K562 (cell line): ENCODE measurements around the gene CCT5. TPM values are rescaled to one million over a fixed set of nuclear protein-coding genes. Genes with fewer than 3 reads are reported as not detected.

ENCODE experiments used
- ATAC-seq: fragments of 200-7000 bp; cut with Tn5 transposase; 3 replicates; pipeline ENCODE4 v1.9.1; 2020; ENCODE audit warnings: moderate library complexity
- BruUV-seq: library from RNA; stranded (reverse); fragments of 400-500 nt; replicated peaks from 2 replicates; lab custom pipeline; 2021; lab: Mats Ljungman, UMichigan
- CTCF ChIA-PET: fragments of 300-600 bp; formaldehyde crosslinking; extraction: SDS; loops from one replicate; lab custom pipeline; 2021; ENCODE audit warnings: low intra/inter-chr PET ratio; lab: Yijun Ruan, JAX
- POLR2A ChIA-PET: fragments of 300-600, 350-650 bp; sonication (Branson Sonifier 250); formaldehyde crosslinking; extraction: SDS; loops from one replicate; lab custom pipeline; 2021; ENCODE audit warnings: antibody characterized with exemption, inconsistent platforms; lab: Yijun Ruan, JAX
- DNase-seq, 4 experiments: peaks; one replicate each; pipeline versions ENCODE4 v3.0.0 to v3.0.0-alpha.2; 2011 to 2018; ENCODE audit warnings: low spot score in 3 of 4, mixed read lengths in 3 of 4; ENCODE audit errors: extremely low read depth in 1 of 4
- FAIRE-seq: peaks from 2 replicates; lab custom pipeline; 2011; peaks lifted over from hg19 to GRCh38; lab: Jason Lieb, UNC
- H2AFZ ChIP-seq: 2 replicates; pipeline ENCODE4 v1.6.0; 2011; ENCODE audit warnings: low read depth, low read length, control low read depth, inconsistent platforms
- H3K27ac ChIP-seq: fragments of 200-600 bp; 3 replicates; pipeline ENCODE4 v1.8.0; 2011; ENCODE audit warnings: low read depth, mild to moderate bottlenecking, control low read depth, inconsistent platforms, low read length, moderate library complexity, mixed read lengths; ENCODE audit errors: extremely low read depth
- H3K27me3 ChIP-seq, 2 experiments: fragments of 300-600 bp in 1 of 2; 2 replicates in 1 of 2; 3 replicates in 1 of 2; pipeline versions ENCODE4 v1.6.0 to v1.8.0; 2011; ENCODE audit warnings: inconsistent platforms in 2 of 2, low read length in 2 of 2, mild to moderate bottlenecking in 1 of 2, mixed read lengths in 1 of 2, moderate library complexity in 1 of 2; ENCODE audit not compliant: control insufficient read depth in 2 of 2, insufficient read depth in 2 of 2
- H3K36me3 ChIP-seq: fragments of 300-600 bp; 3 replicates; pipeline ENCODE4 v1.8.0; 2011; ENCODE audit warnings: mild to moderate bottlenecking, low read length, inconsistent platforms; ENCODE audit not compliant: control insufficient read depth, insufficient read depth
- H3K4me1 ChIP-seq, 2 experiments: fragments of 200-600 bp in 1 of 2; replicated peaks in 1 of 2; 2 replicates in 1 of 2; 3 replicates in 1 of 2; pipeline versions ENCODE4 v1.5.1 to v1.8.0; 2011; ENCODE audit warnings: inconsistent platforms in 2 of 2, low read length in 2 of 2, mild to moderate bottlenecking in 1 of 2, mixed read lengths in 1 of 2, moderate library complexity in 1 of 2; ENCODE audit not compliant: control insufficient read depth in 2 of 2, insufficient read depth in 2 of 2
- H3K4me2 ChIP-seq: 2 replicates; pipeline ENCODE4 v1.6.1; 2011; ENCODE audit warnings: low read length, control low read depth, inconsistent platforms, mixed read lengths; ENCODE audit not compliant: insufficient read depth
- H3K4me3 ChIP-seq: fragments of 200-600 bp; sonication (generic), shearing (Covaris generic); 2 replicates; pipeline ENCODE4 v1.5.1; 2016; ENCODE audit warnings: control low read depth, inconsistent platforms
- H3K79me2 ChIP-seq: fragments of 200-600 bp; 3 replicates; pipeline ENCODE4 v1.8.0; 2011; ENCODE audit warnings: low read length, inconsistent platforms; ENCODE audit not compliant: control insufficient read depth, insufficient read depth
- H3K9ac ChIP-seq, 2 experiments: 2 replicates each; pipeline versions ENCODE4 v1.6.0 to v1.6.1; 2011; ENCODE audit warnings: low read depth in 2 of 2, low read length in 2 of 2, control low read depth in 1 of 2, inconsistent platforms in 1 of 2, mild to moderate bottlenecking in 1 of 2, mixed read lengths in 1 of 2; ENCODE audit not compliant: insufficient read depth in 1 of 2
- H3K9me1 ChIP-seq: one replicate; pipeline ENCODE4 v1.6.0; 2011; ENCODE audit warnings: inconsistent platforms, mild to moderate bottlenecking, low read length, moderate library complexity; ENCODE audit not compliant: control insufficient read depth, insufficient read depth
- H3K9me3 ChIP-seq: replicated peaks from 2 replicates; pipeline ENCODE4 v1.5.1; 2011; ENCODE audit warnings: low read depth, low read length, inconsistent platforms; ENCODE audit not compliant: control insufficient read depth, insufficient read depth
- H4K20me1 ChIP-seq: replicated peaks from 2 replicates; pipeline ENCODE4 v1.6.1; 2011; ENCODE audit warnings: low read length, inconsistent platforms, mixed read lengths; ENCODE audit not compliant: control insufficient read depth, insufficient read depth
- E2F8 ChIP-seq: fragments of 450-650 bp; IDR thresholded peaks from 2 replicates; pipeline ENCODE4 v1.7.1; 2018; ENCODE audit warnings: mild to moderate bottlenecking, low read depth; ENCODE audit not compliant: partially characterized antibody
- ETV1 ChIP-seq: fragments of 450-650 bp; conservative IDR thresholded peaks from 2 replicates; pipeline ENCODE4 v1.6.1; 2016; ENCODE audit warnings: missing genetic modification characterization, control low read depth, low read depth, missing compliant biosample characterization
- FOSL1 ChIP-seq: fragments of 200-800 bp; sonication (Bioruptor generic); conservative IDR thresholded peaks from 2 replicates; pipeline ENCODE4 v1.6.1; 2016; ENCODE audit warnings: missing genetic modification characterization, missing compliant biosample characterization
- HDAC1 ChIP-seq, 2 experiments: fragments of 450-650 bp; IDR thresholded peaks; 2 replicates each; pipeline ENCODE4 v1.6.1; 2016 to 2017; ENCODE audit warnings: inconsistent platforms in 1 of 2, mild to moderate bottlenecking in 1 of 2, moderate library complexity in 1 of 2
- JUNB ChIP-seq: fragments of 450-650 bp; formaldehyde crosslinking; conservative IDR thresholded peaks from 2 replicates; pipeline ENCODE4 v1.4.0; 2020; ENCODE audit warnings: mild to moderate bottlenecking
- TCF3 ChIP-seq: sonication (generic); formaldehyde crosslinking; IDR thresholded peaks from 2 replicates; pipeline ENCODE4 v1.4.0; 2020; ENCODE audit warnings: mild to moderate bottlenecking, missing genetic modification reagents
- ZFP30 ChIP-seq: fragments of 250-450 bp; sonication (Bioruptor Pico); IDR thresholded peaks from 2 replicates; pipeline ENCODE4 v1.8.0; 2022; ENCODE audit warnings: moderate library complexity, mild to moderate bottlenecking, inconsistent platforms, borderline replicate concordance
- ZNF644 ChIP-seq: fragments of 200-800 bp; sonication (Bioruptor generic); IDR thresholded peaks from 2 replicates; pipeline ENCODE4 v1.6.1; 2016; ENCODE audit warnings: low read depth, missing genetic modification characterization, missing compliant biosample characterization
- WGBS: fragments of 100-300 bp; shearing (Covaris generic); methylation state at CpG from one replicate; pipeline ENCODE4 v1.1.6; 2016; ENCODE audit warnings: low coverage, mixed read lengths; ENCODE audit not compliant: insufficient coverage; ENCODE audit errors: missing lambda C conversion rate; 5-methylcytosine and 5-hydroxymethylcytosine counted together
- in situ Hi-C: fragments of 300-500 bp; cut with MboI; formaldehyde crosslinking; loops from 4 replicates; pipeline ENCODE4 v1.15.0; 2018; ENCODE audit warnings: inconsistent platforms, mixed read lengths
- intact Hi-C: fragments of 100-400 bp; cut with micrococcal nuclease; formaldehyde crosslinking; loops from 2 replicates; pipeline ENCODE4 v1.14.2; 2022
- polyA plus RNA-seq, 8 experiments: library from polyadenylated mRNA; depleted of rRNA in 4 of 8; stranded (reverse) in 5 of 8; unstranded in 3 of 8; fragments of >200 nt; fragmentation: Nextera tagmentation in 2 of 8; fragmentation: Illumina TruSeq in 1 of 8; extraction: Ambion mirVana in 2 of 8; extraction: Trizol in 1 of 8; gene quantifications; 2 replicates each; pipeline versions ENCODE4 v1.2.1 to v1.2.3, GENCODE V29; 2011 to 2014; ENCODE audit warnings: inconsistent platforms in 1 of 8, missing spikeins in 1 of 8
- total RNA-seq, 7 experiments: library from RNA; depleted of rRNA in 6 of 7; stranded (reverse); fragments of >200 nt in 6 of 7; fragmentation: Illumina TruSeq in 2 of 7; extraction: Trizol in 2 of 7; gene quantifications; 2 replicates each; pipeline versions ENCODE4 v1.2.1 to v1.2.3, GENCODE V29; 2011 to 2021; ENCODE audit warnings: low replicate concordance in 1 of 7
- TF ChIP-seq, protein P1 (sequence below): fragments of 250-450 bp; sonication (Bioruptor Pico); IDR thresholded peaks from 2 replicates; pipeline ENCODE4 v1.5.0; 2021; ENCODE audit warnings: mild to moderate bottlenecking, borderline replicate concordance

The CCT5 gene
- total and polyA plus RNA-seq, 9 of the 15 experiments (the other 6 are each of a cell fraction or from before 2014, with no cell fraction given): 782 to 1,606 (median 1,153) TPM

- TF ChIP-seq, protein P1, sequence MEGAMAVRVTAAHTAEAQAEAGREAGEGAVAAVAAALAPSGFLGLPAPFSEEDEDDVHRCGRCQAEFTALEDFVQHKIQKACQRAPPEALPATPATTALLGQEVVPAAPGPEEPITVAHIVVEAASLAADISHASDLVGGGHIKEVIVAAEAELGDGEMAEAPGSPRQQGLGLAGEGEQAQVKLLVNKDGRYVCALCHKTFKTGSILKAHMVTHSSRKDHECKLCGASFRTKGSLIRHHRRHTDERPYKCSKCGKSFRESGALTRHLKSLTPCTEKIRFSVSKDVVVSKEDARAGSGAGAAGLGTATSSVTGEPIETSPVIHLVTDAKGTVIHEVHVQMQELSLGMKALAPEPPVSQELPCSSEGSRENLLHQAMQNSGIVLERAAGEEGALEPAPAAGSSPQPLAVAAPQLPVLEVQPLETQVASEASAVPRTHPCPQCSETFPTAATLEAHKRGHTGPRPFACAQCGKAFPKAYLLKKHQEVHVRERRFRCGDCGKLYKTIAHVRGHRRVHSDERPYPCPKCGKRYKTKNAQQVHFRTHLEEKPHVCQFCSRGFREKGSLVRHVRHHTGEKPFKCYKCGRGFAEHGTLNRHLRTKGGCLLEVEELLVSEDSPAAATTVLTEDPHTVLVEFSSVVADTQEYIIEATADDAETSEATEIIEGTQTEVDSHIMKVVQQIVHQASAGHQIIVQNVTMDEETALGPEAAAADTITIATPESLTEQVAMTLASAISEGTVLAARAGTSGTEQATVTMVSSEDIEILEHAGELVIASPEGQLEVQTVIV (CRISPR knock-in tag): no peak
Measured at GRCh38 chr5:10308844-10309243, 58.8 kb downstream of the CCT5 start (continued).

GRCh38 chr5:10310066-10310779 lies 60.1 kb downstream of the CCT5 start:
- BruUV-seq: no TSS peak
- Histone ChIP-seq H3K9me3 (no peaks in the 10 kb centered on the region), H3K27me3 (no peaks in the 10 kb centered on the region), H3K4me3 (no peak overlapping the region), H3K27ac (peak overlapping the region; percentile 30), H2AFZ (peak overlapping the region; percentile 62), H3K4me1 (peaks cover 46 to 50% of the 10 kb centered on the region in 2 experiments), H3K4me2 (peak overlapping the region; percentile 20; the same call in 1 of the 2 replicates), H3K36me3 (peaks cover 1% of the 10 kb centered on the region; the same call in 1 of the 3 replicates), H4K20me1 (no peaks in the 10 kb centered on the region), H3K9ac (peak overlapping the region in 1 of 2 experiments; percentile 77; a peak in 2 of 4 replicates), H3K9me1 (no peaks in the 10 kb centered on the region), H3K79me2 (peaks cover 25% of the 10 kb centered on the region)
- ChIA-PET POLR2A (interaction anchor here (0.7 to 4.9 kb wide), 8 partner anchors 9 to 111 kb away, joined by 3 to 31 read pairs (median 6); partner anchors contain the start of gene MARCHF6), CTCF (interaction anchor here (1.1 kb wide), 1 partner anchor 9 kb away, joined by 3 read pairs; no protein-coding TSS in a partner anchor)
- 24% methylated on average over 8 of the region's 8 CpGs for WGBS
- intact Hi-C loops (no loop called here), in situ Hi-C loops (no loop called here)
- ATAC-seq (no peak), FAIRE-seq (peak; percentile 44), DNase-seq (peak in 3 of 4 experiments; percentile 45 to 67 (median 57))
- TF ChIP-seq FOSL1 (tag) (0 out of 2 replicates have a peak, but pooled peaks have one; percentile 11), ZNF644 (no peak), JUNB (CRISPR knock-in tag) (no peak), ZFP30 (CRISPR knock-in tag) (no peak), TCF3 (CRISPR knock-in tag) (no peak), E2F8 (no peak), ETV1 (tag) (0 out of 2 replicates have a peak, but pooled peaks have one; percentile 6), HDAC1 (IDR thresholded peaks at IDR 0.05) (no peak)
